Ascending aorta (tissue), 2 donors: Measurements from ENCODE around the gene RENBP. TPM values are rescaled to one million over a fixed set of nuclear protein-coding genes. Genes with fewer than 3 reads are reported as not detected.
A peak's percentile ranks its signal among the peaks of the same experiment; 100 is the strongest.

Experiments
- DNase-seq, 2 donors: peaks; one replicate each; pipeline ENCODE4 v3.0.0-alpha.2; 2019; ENCODE audit warnings: low spot score in 2 of 2
- H3K27ac ChIP-seq, 2 donors: fragments of 200-600 bp; sonication (generic); one replicate each; pipeline ENCODE4 v1.5.1; 2016 to 2017; ENCODE audit warnings: mild to moderate bottlenecking in 1 of 2
- H3K27me3 ChIP-seq: fragments of 200-600 bp; sonication (generic); one replicate; pipeline ENCODE4 v1.5.1; 2017
- H3K36me3 ChIP-seq, 2 donors: fragments of 200-600 bp; sonication (generic); one replicate each; pipeline ENCODE4 v1.5.1; 2016
- H3K4me1 ChIP-seq, 2 donors: fragments of 200-600 bp; sonication (generic); one replicate each; pipeline ENCODE4 v1.5.1; 2016 to 2017; ENCODE audit warnings: mild to moderate bottlenecking in 1 of 2
- H3K4me3 ChIP-seq, 2 donors: fragments of 200-600 bp; sonication (generic); one replicate each; pipeline ENCODE4 v1.5.1; 2016 to 2017; ENCODE audit warnings: mild to moderate bottlenecking in 1 of 2
- H3K9me3 ChIP-seq, 2 donors: fragments of 200-600 bp; sonication (generic); one replicate each; pipeline ENCODE4 v1.5.1; 2016
- CTCF ChIP-seq, 3 experiments: fragments of 200-600 bp in 2 of 3; fragments of 450-650 bp in 1 of 3; sonication (generic) in 2 of 3; IDR thresholded peaks; one replicate each; pipeline ENCODE4 v1.5.1; 2016 to 2019; ENCODE audit warnings: antibody characterized with exemption in 3 of 3, mild to moderate bottlenecking in 1 of 3, moderate library complexity in 1 of 3
- intact Hi-C: fragments of 100-400 bp; cut with DNase I; formaldehyde crosslinking; loops from one replicate; pipeline ENCODE4 v1.15.1; 2023
- total RNA-seq: library from RNA; depleted of rRNA; stranded (reverse); fragments of >200 nt; gene quantifications from one replicate; pipeline ENCODE4 v1.1.0, GENCODE V29; 2016

RENBP gene
- total RNA-seq, 1 donor from 2014 or later: 15.5 TPM

GRCh38 chrX:153945956-153946943 is 1.8 kb upstream of the RENBP start:
- Histone ChIP-seq H3K36me3 (peaks cover 25 to 29% of the 10 kb centered on the region in 2 donors), H3K4me1 (no peaks in the 10 kb centered on the region), H3K27ac (no peak overlapping the region), H3K9me3 (no peaks in the 10 kb centered on the region), H3K27me3 (no peaks in the 10 kb centered on the region), H3K4me3 (no peak overlapping the region)
- DNase-seq: no peak
- no peak for TF ChIP-seq CTCF (IDR thresholded peaks at IDR 0.05)
- intact Hi-C loops: loop anchor here (2.0 kb wide), 1 partner anchor 23 kb away; no protein-coding TSS in a partner anchor

- no peak for TF ChIP-seq CTCF (IDR thresholded peaks at IDR 0.05)
- Histone ChIP-seq H3K27ac (no peak overlapping the region), H3K9me3 (no peaks in the 10 kb centered on the region), H3K4me1 (no peaks in the 10 kb centered on the region), H3K36me3 (peaks cover 11 to 15% of the 10 kb centered on the region in 2 donors), H3K4me3 (peak overlapping the region in 1 of 2 donors; percentile 48), H3K27me3 (no peaks in the 10 kb centered on the region)
- no peak for DNase-seq
- intact Hi-C loops: no loop called here
These were observed 332 bp upstream of the RENBP start for GRCh38 chrX:153944800-153945150.

GRCh38 chrX:153941336-153942252 is 2.8 kb downstream of the RENBP start:
- no peak for DNase-seq
- H3K36me3 ChIP-seq: no peaks in the 10 kb centered on the region
- no peaks in the 10 kb centered on the region for H3K9me3 ChIP-seq
- H3K4me3 ChIP-seq: no peak overlapping the region
- no peaks in the 10 kb centered on the region for H3K27me3 ChIP-seq
- TF ChIP-seq CTCF (IDR thresholded peaks at IDR 0.05): no peak
- intact Hi-C loops: no loop called here
- H3K27ac ChIP-seq: no peak overlapping the region
- H3K4me1 ChIP-seq: no peaks in the 10 kb centered on the region

GRCh38 chrX:153939573-153939972 is 4.9 kb downstream of the RENBP start:
- no peaks in the 10 kb centered on the region for H3K9me3 ChIP-seq
- H3K4me1 ChIP-seq: no peaks in the 10 kb centered on the region
- H3K36me3 ChIP-seq: no peaks in the 10 kb centered on the region
- no peaks in the 10 kb centered on the region for H3K27me3 ChIP-seq
- intact Hi-C loops: no loop called here
- no peak overlapping the region for H3K27ac ChIP-seq
- H3K4me3 ChIP-seq: no peak overlapping the region
- no peak for DNase-seq
- no peak for TF ChIP-seq CTCF (IDR thresholded peaks at IDR 0.05)

GRCh38 chrX:153938226-153938786 is 6.1 kb downstream of the RENBP start:
- Histone ChIP-seq H3K4me1 (peaks cover 0 to 9% of the 10 kb centered on the region in 2 donors), H3K27ac (no peak overlapping the region), H3K27me3 (no peaks in the 10 kb centered on the region), H3K9me3 (no peaks in the 10 kb centered on the region), H3K4me3 (no peak overlapping the region), H3K36me3 (no peaks in the 10 kb centered on the region)
- no peak for TF ChIP-seq CTCF (IDR thresholded peaks at IDR 0.05)
- no peak for DNase-seq
- intact Hi-C loops: no loop called here
